BE2C (cell line): ENCODE data around the gene GSTO2.
A peak's percentile ranks its signal among the peaks of the same experiment; 100 is the strongest.
"Not testable (repeated sequence)": the region's sequence is repeated elsewhere in the genome, so short reads cannot be mapped to it uniquely, and the experiment has no call there.

ENCODE experiments used
- DNase-seq: peaks from one replicate; pipeline ENCODE4 v3.0.0-alpha.2; 2020
- H3K27me3 ChIP-seq: fragments of 250-450 bp; sonication (Bioruptor Pico); 2 replicates; pipeline ENCODE4 v1.5.1; 2020; ENCODE audit warnings: mild to moderate bottlenecking
- H3K36me3 ChIP-seq: fragments of 250-450 bp; sonication (Bioruptor Pico); 2 replicates; pipeline ENCODE4 v1.5.1; 2020; ENCODE audit warnings: mild to moderate bottlenecking
- H3K4me1 ChIP-seq: fragments of 250-450 bp; sonication (Bioruptor Pico); 2 replicates; pipeline ENCODE4 v1.5.1; 2020
- H3K4me3 ChIP-seq: 2 replicates; pipeline ENCODE4 v1.5.1; 2011; ENCODE audit warnings: low read depth, low read length
- H3K9me3 ChIP-seq: fragments of 250-450 bp; sonication (Bioruptor Pico); 2 replicates; pipeline ENCODE4 v1.5.1; 2020
- TF ChIP-seq, protein P1 (sequence below): IDR thresholded peaks from 2 replicates; pipeline ENCODE4 v1.5.1; 2012; ENCODE audit warnings: mild to moderate bottlenecking, low read depth, low read length

The GSTO2 gene

DNA sequence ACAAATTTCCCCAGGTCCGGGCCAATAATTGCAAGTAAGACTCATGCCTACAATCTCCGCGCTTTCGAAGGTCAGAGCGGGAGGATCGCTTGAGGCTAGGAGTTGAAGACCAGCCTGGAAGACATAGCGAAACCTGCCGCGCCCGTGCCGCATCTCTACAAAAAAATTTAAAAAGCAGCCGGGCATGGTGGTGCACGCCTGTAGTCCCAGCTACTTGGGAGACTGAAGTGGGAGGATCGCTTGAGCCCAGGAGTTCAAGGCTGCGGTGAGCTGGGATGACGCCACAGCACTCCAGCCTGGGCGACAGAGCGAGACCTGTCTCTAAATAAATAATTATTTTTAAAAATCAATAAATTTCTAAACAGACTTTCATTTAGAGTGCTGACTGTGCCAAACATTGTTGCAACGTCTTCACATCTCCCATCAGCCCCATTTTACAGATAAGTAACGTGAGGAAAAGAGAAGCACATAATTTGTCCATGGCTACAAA is 36.3 kb upstream of the GSTO2 start:
- no peaks in the 10 kb centered on the region for H3K4me1 ChIP-seq
- no peak for DNase-seq
- H3K4me3 ChIP-seq = peak overlapping the region; percentile 66
- no peaks in the 10 kb centered on the region for H3K36me3 ChIP-seq
- TF ChIP-seq, protein P1, sequence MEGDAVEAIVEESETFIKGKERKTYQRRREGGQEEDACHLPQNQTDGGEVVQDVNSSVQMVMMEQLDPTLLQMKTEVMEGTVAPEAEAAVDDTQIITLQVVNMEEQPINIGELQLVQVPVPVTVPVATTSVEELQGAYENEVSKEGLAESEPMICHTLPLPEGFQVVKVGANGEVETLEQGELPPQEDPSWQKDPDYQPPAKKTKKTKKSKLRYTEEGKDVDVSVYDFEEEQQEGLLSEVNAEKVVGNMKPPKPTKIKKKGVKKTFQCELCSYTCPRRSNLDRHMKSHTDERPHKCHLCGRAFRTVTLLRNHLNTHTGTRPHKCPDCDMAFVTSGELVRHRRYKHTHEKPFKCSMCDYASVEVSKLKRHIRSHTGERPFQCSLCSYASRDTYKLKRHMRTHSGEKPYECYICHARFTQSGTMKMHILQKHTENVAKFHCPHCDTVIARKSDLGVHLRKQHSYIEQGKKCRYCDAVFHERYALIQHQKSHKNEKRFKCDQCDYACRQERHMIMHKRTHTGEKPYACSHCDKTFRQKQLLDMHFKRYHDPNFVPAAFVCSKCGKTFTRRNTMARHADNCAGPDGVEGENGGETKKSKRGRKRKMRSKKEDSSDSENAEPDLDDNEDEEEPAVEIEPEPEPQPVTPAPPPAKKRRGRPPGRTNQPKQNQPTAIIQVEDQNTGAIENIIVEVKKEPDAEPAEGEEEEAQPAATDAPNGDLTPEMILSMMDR = no peak
- H3K9me3 ChIP-seq = no peaks in the 10 kb centered on the region
- peaks cover 4% of the 10 kb centered on the region for H3K27me3 ChIP-seq

- DNase-seq = no peak
Measured at GRCh38 chr10:104233817-104234216, 35.2 kb upstream of the GSTO2 start.

DNA sequence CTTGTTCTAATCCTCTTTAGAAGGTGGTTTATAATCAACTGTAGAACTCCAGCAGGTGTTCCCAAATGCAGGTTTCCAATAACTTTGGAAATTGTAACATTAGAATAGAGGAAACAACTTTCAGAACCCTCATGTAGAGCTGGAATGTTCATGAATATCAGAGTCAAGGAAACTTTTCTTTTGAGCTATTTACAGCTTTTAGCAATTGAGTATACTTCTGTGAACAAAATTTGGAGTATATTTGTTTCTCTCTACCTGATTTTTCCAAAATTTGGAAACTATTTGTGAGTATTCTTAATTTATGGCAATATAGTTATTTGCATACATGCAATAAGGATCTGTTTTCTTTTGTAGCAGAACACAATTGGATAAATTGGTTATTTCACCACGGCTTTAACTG is 34.0 kb upstream of the GSTO2 start:
- no peak overlapping the region for H3K4me3 ChIP-seq
- no peaks in the 10 kb centered on the region for H3K9me3 ChIP-seq
- TF ChIP-seq, protein P1 = no peak
- H3K27me3 ChIP-seq = peaks cover 23% of the 10 kb centered on the region
- H3K36me3 ChIP-seq = no peaks in the 10 kb centered on the region
- no peaks in the 10 kb centered on the region for H3K4me1 ChIP-seq
- DNase-seq = no peak

More at GRCh38 chr10:104233817-104234216, 35.2 kb upstream of the GSTO2 start:
- H3K36me3 ChIP-seq = no peaks in the 10 kb centered on the region
- TF ChIP-seq, protein P1 = no peak
- no peaks in the 10 kb centered on the region for H3K9me3 ChIP-seq
- H3K27me3 ChIP-seq = peaks cover 12% of the 10 kb centered on the region
- no peaks in the 10 kb centered on the region for H3K4me1 ChIP-seq
- H3K4me3 ChIP-seq = no peak overlapping the region

- Histone ChIP-seq H3K36me3 (no peaks in the 10 kb centered on the region), H3K4me1 (no peaks in the 10 kb centered on the region), H3K4me3 (no peak overlapping the region), H3K27me3 (peaks cover 31% of the 10 kb centered on the region), H3K9me3 (no peaks in the 10 kb centered on the region)
- TF ChIP-seq, protein P1 = no peak
- DNase-seq = no peak
Measured at GRCh38 chr10:104235801-104236200, 33.2 kb upstream of the GSTO2 start.

DNA sequence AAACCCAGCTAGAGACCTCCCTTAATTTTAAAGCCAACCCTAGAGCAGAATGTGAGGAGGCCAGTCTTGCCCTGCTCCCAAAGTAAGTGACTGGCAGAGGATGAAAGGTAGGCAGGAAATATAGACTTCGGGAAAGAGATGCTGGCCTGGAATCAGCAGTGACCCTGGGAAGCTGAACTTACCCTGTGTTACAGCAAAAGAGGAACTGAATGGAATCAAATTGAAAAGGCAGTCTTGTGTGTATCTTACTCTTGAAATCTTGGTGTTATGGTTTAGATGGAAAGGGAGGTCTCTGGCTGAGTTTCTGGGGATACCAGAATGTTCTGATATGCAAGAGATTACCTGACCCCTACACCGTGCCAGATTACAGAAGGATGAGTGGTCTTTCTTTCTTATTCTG is 28.9 kb upstream of the GSTO2 start:
- H3K9me3 ChIP-seq = no peaks in the 10 kb centered on the region
- peaks cover 41% of the 10 kb centered on the region for H3K27me3 ChIP-seq
- no peak overlapping the region for H3K4me3 ChIP-seq
- H3K4me1 ChIP-seq = no peaks in the 10 kb centered on the region
- TF ChIP-seq, protein P1 = no peak
- H3K36me3 ChIP-seq = no peaks in the 10 kb centered on the region
- no peak for DNase-seq

DNA sequence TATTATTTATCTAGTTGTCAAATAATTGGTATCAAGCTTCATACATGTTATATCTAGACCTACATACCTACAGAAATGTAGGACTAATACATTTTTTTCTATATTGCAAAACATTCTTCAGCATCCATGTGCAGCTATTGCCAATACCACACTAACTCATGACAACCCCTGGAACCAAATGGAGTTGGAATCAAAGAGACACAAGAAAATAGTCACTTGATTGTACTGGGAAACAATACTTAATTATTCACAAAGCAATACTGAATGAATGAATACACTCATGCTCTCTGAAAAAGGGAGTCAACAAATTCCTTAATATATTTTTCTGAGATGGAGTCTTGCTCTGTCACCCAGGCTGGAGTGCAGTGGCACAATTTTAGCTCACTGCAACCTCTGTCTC is 26.4 kb upstream of the GSTO2 start:
- Histone ChIP-seq H3K9me3 (no peaks in the 10 kb centered on the region), H3K27me3 (peaks cover 38% of the 10 kb centered on the region), H3K4me3 (no peak overlapping the region), H3K4me1 (no peaks in the 10 kb centered on the region), H3K36me3 (no peaks in the 10 kb centered on the region)
- TF ChIP-seq, protein P1 = no peak
- DNase-seq = no peak

GRCh38 chr10:104243009-104243408 is 26.0 kb upstream of the GSTO2 start:
- DNase-seq, H3K4me1 ChIP-seq, H3K36me3 ChIP-seq, H3K4me3 ChIP-seq, H3K9me3 ChIP-seq: not testable (repeated sequence)
- peaks cover 33% of the 10 kb centered on the region for H3K27me3 ChIP-seq
